Measurements from ENCODE around the gene MLF1. TPM values are rescaled to one million over a fixed set of nuclear protein-coding genes. Genes with fewer than 3 reads are reported as not detected.
"Not testable (repeated sequence)": the region's sequence is repeated elsewhere in the genome, so short reads cannot be mapped to it uniquely, and the experiment has no call there.

Gene MLF1
- total RNA-seq (2014; rRNA removed; shearing (Covaris generic)) = 19.6 and 19.8 TPM in 2 replicates

GRCh38 chr3:158570999-158571702 lies at the start of gene MLF1:
Gene MLF1 (plus strand): TSS chr3:158571194. CDS start chr3:158571301, 107 bp downstream.
- DNase-seq = peak; percentile 96
- peak within 1 kb of the TSS; percentile 59 for H3K4me3 ChIP-seq (ENCODE audit: insufficient read depth, low read depth, low read length)
- peaks cover 5% of the 10 kb centered on the region for H3K27me3 ChIP-seq (ENCODE audit: control insufficient read depth, insufficient read depth, low read length)
- no peaks in the 10 kb centered on the region for H3K36me3 ChIP-seq (replicated peaks; ENCODE audit: control insufficient read depth, insufficient read depth, low read length)

GRCh38 chr3:158522221-158523136 lies 48.5 kb upstream of the MLF1 start:
- no peak for DNase-seq
- no peaks in the 10 kb centered on the region for H3K27me3 ChIP-seq (ENCODE audit: control insufficient read depth, insufficient read depth, low read length)

GRCh38 chr3:158528076-158528674 lies 42.8 kb upstream of the MLF1 start:
- Histone ChIP-seq H3K4me3 (ENCODE audit: insufficient read depth, low read depth, low read length) (no peak overlapping the region), H3K27me3 (ENCODE audit: control insufficient read depth, insufficient read depth, low read length) (no peaks in the 10 kb centered on the region), H3K36me3 (replicated peaks; ENCODE audit: control insufficient read depth, insufficient read depth, low read length) (no peaks in the 10 kb centered on the region)
- no peak for DNase-seq

More at GRCh38 chr3:158522221-158523136, 48.5 kb upstream of the MLF1 start:
- no peak overlapping the region for H3K4me3 ChIP-seq (ENCODE audit: insufficient read depth, low read depth, low read length)
- no peaks in the 10 kb centered on the region for H3K36me3 ChIP-seq (replicated peaks; ENCODE audit: control insufficient read depth, insufficient read depth, low read length)

GRCh38 chr3:158531334-158531733 lies 39.7 kb upstream of the MLF1 start:
- DNase-seq = no peak
- no peaks in the 10 kb centered on the region for H3K27me3 ChIP-seq (ENCODE audit: control insufficient read depth, insufficient read depth, low read length)

GRCh38 chr3:158532099-158532734 lies 38.8 kb upstream of the MLF1 start:
- DNase-seq = peak; percentile 10
- Histone ChIP-seq H3K4me3 (ENCODE audit: insufficient read depth, low read depth, low read length) (no peak overlapping the region), H3K36me3 (replicated peaks; ENCODE audit: control insufficient read depth, insufficient read depth, low read length) (no peaks in the 10 kb centered on the region), H3K27me3 (ENCODE audit: control insufficient read depth, insufficient read depth, low read length) (no peaks in the 10 kb centered on the region)

More at GRCh38 chr3:158531334-158531733, 39.7 kb upstream of the MLF1 start:
- H3K36me3 ChIP-seq (replicated peaks; ENCODE audit: control insufficient read depth, insufficient read depth, low read length) = no peaks in the 10 kb centered on the region
- no peak overlapping the region for H3K4me3 ChIP-seq (ENCODE audit: insufficient read depth, low read depth, low read length)

- Histone ChIP-seq H3K27me3 (ENCODE audit: control insufficient read depth, insufficient read depth, low read length) (no peaks in the 10 kb centered on the region), H3K36me3 (replicated peaks; ENCODE audit: control insufficient read depth, insufficient read depth, low read length) (no peaks in the 10 kb centered on the region), H3K4me3 (ENCODE audit: insufficient read depth, low read depth, low read length) (no peak overlapping the region)
- no peak for DNase-seq
These were observed 35.1 kb upstream of the MLF1 start for GRCh38 chr3:158535918-158536317.

- DNase-seq = no peak
These were observed 31.5 kb upstream of the MLF1 start for GRCh38 chr3:158539414-158540014.

GRCh38 chr3:158540066-158540465 lies 30.9 kb upstream of the MLF1 start:
- H3K27me3 ChIP-seq (ENCODE audit: control insufficient read depth, insufficient read depth, low read length) = no peaks in the 10 kb centered on the region
- DNase-seq = no peak
- no peak overlapping the region for H3K4me3 ChIP-seq (ENCODE audit: insufficient read depth, low read depth, low read length)
- no peaks in the 10 kb centered on the region for H3K36me3 ChIP-seq (replicated peaks; ENCODE audit: control insufficient read depth, insufficient read depth, low read length)

More at GRCh38 chr3:158539414-158540014, 31.5 kb upstream of the MLF1 start:
- H3K4me3 ChIP-seq (ENCODE audit: insufficient read depth, low read depth, low read length) = no peak overlapping the region
- H3K36me3 ChIP-seq (replicated peaks; ENCODE audit: control insufficient read depth, insufficient read depth, low read length) = no peaks in the 10 kb centered on the region
- no peaks in the 10 kb centered on the region for H3K27me3 ChIP-seq (ENCODE audit: control insufficient read depth, insufficient read depth, low read length)

- no peaks in the 10 kb centered on the region for H3K36me3 ChIP-seq (replicated peaks; ENCODE audit: control insufficient read depth, insufficient read depth, low read length)
- no peak overlapping the region for H3K4me3 ChIP-seq (ENCODE audit: insufficient read depth, low read depth, low read length)
- H3K27me3 ChIP-seq (ENCODE audit: control insufficient read depth, insufficient read depth, low read length) = no peaks in the 10 kb centered on the region
- DNase-seq = no peak
These were observed 22.3 kb upstream of the MLF1 start for GRCh38 chr3:158548691-158549090.

- DNase-seq; H3K4me3 ChIP-seq (ENCODE audit: insufficient read depth, low read depth, low read length); H3K36me3 ChIP-seq (replicated peaks; ENCODE audit: control insufficient read depth, insufficient read depth, low read length); H3K27me3 ChIP-seq (ENCODE audit: control insufficient read depth, insufficient read depth, low read length): not testable (repeated sequence)
These were observed 21.1 kb upstream of the MLF1 start for GRCh38 chr3:158549938-158550337.

- no peak overlapping the region for H3K4me3 ChIP-seq (ENCODE audit: insufficient read depth, low read depth, low read length)
- DNase-seq = no peak
- no peaks in the 10 kb centered on the region for H3K36me3 ChIP-seq (replicated peaks; ENCODE audit: control insufficient read depth, insufficient read depth, low read length)
- no peaks in the 10 kb centered on the region for H3K27me3 ChIP-seq (ENCODE audit: control insufficient read depth, insufficient read depth, low read length)
These were observed 18.9 kb upstream of the MLF1 start for GRCh38 chr3:158552124-158552523.

GRCh38 chr3:158559504-158559903 lies 11.5 kb upstream of the MLF1 start:
- DNase-seq = no peak
- H3K4me3 ChIP-seq (ENCODE audit: insufficient read depth, low read depth, low read length) = no peak overlapping the region
- H3K36me3 ChIP-seq (replicated peaks; ENCODE audit: control insufficient read depth, insufficient read depth, low read length) = no peaks in the 10 kb centered on the region
- H3K27me3 ChIP-seq (ENCODE audit: control insufficient read depth, insufficient read depth, low read length) = no peaks in the 10 kb centered on the region

GRCh38 chr3:158560979-158561378 lies 10.0 kb upstream of the MLF1 start:
- no peaks in the 10 kb centered on the region for H3K36me3 ChIP-seq (replicated peaks; ENCODE audit: control insufficient read depth, insufficient read depth, low read length)
- H3K27me3 ChIP-seq (ENCODE audit: control insufficient read depth, insufficient read depth, low read length) = no peaks in the 10 kb centered on the region
- H3K4me3 ChIP-seq (ENCODE audit: insufficient read depth, low read depth, low read length) = no peak overlapping the region
- DNase-seq = no peak

- no peak for DNase-seq
- H3K36me3 ChIP-seq (replicated peaks; ENCODE audit: control insufficient read depth, insufficient read depth, low read length) = no peaks in the 10 kb centered on the region
- H3K27me3 ChIP-seq (ENCODE audit: control insufficient read depth, insufficient read depth, low read length) = no peaks in the 10 kb centered on the region
- no peak overlapping the region for H3K4me3 ChIP-seq (ENCODE audit: insufficient read depth, low read depth, low read length)
These were observed 8.3 kb upstream of the MLF1 start for GRCh38 chr3:158562674-158563073.

All from H7 (cell line).